Keratinocyte (primary cell): Measurements from ENCODE around the gene ORMDL2. TPM values are rescaled to one million over a fixed set of nuclear protein-coding genes. Genes with fewer than 3 reads are reported as not detected.

Source experiments
- DNase-seq: peaks from one replicate; pipeline ENCODE4 v3.0.0-alpha.2; 2011; ENCODE audit warnings: low read depth, missing footprints, low spot score
- FAIRE-seq: peaks from 2 replicates; lab custom pipeline; 2011; peaks lifted over from hg19 to GRCh38; lab: Jason Lieb, UNC
- H2AFZ ChIP-seq: 2 replicates; pipeline ENCODE4 v1.6.0; 2012; ENCODE audit warnings: low read length, control low read depth, inconsistent platforms; ENCODE audit not compliant: control insufficient read depth
- H3K27ac ChIP-seq: 2 replicates; pipeline ENCODE4 v1.5.1; 2011; ENCODE audit warnings: low read length; ENCODE audit not compliant: control insufficient read depth, insufficient read depth
- H3K27me3 ChIP-seq: 3 replicates; pipeline ENCODE4 v1.6.0; 2011; ENCODE audit warnings: low read length; ENCODE audit not compliant: control insufficient read depth, insufficient read depth; ENCODE audit errors: extremely low read depth
- H3K36me3 ChIP-seq, 2 experiments: 2 replicates in 1 of 2; 3 replicates in 1 of 2; pipeline ENCODE4 v1.5.1; 2011; ENCODE audit warnings: low read length in 2 of 2, mild to moderate bottlenecking in 1 of 2; ENCODE audit not compliant: control insufficient read depth in 2 of 2, insufficient read depth in 2 of 2; ENCODE audit errors: extremely low read depth in 1 of 2
- H3K4me1 ChIP-seq: 3 replicates; pipeline ENCODE4 v1.5.1; 2011; ENCODE audit warnings: low read length; ENCODE audit not compliant: control insufficient read depth, insufficient read depth; ENCODE audit errors: extremely low read depth
- H3K4me2 ChIP-seq: 3 replicates; pipeline ENCODE4 v1.6.0; 2011; ENCODE audit warnings: low read depth, low read length; ENCODE audit not compliant: control insufficient read depth, insufficient read depth; ENCODE audit errors: extremely low read depth
- H3K4me3 ChIP-seq, 3 experiments: fragments of 200-600 bp in 1 of 3; sonication (generic) in 1 of 3; 2 replicates in 2 of 3; 3 replicates in 1 of 3; pipeline ENCODE4 v1.5.1; 2011 to 2016; ENCODE audit warnings: low read length in 3 of 3, mild to moderate bottlenecking in 3 of 3, control low read depth in 2 of 3, inconsistent platforms in 1 of 3, low read depth in 1 of 3, mixed read lengths in 1 of 3, mixed run types in 1 of 3, moderate library complexity in 1 of 3; ENCODE audit not compliant: control insufficient read depth in 2 of 3, insufficient read depth in 2 of 3; ENCODE audit errors: extremely low read depth in 1 of 3
- H3K79me2 ChIP-seq: 2 replicates; pipeline ENCODE4 v1.6.0; 2012; ENCODE audit warnings: low read length; ENCODE audit not compliant: control insufficient read depth, insufficient read depth
- H3K9ac ChIP-seq: 3 replicates; pipeline ENCODE4 v1.6.0; 2011; ENCODE audit warnings: low read length; ENCODE audit not compliant: control insufficient read depth, insufficient read depth; ENCODE audit errors: extremely low read depth
- H3K9me1 ChIP-seq: 3 replicates; pipeline ENCODE4 v1.6.0; 2011; ENCODE audit warnings: low read length; ENCODE audit not compliant: control insufficient read depth, insufficient read depth; ENCODE audit errors: extremely low read depth
- H3K9me3 ChIP-seq: 2 replicates; pipeline ENCODE4 v1.5.1; 2012; ENCODE audit warnings: low read depth, low read length; ENCODE audit not compliant: control insufficient read depth
- H4K20me1 ChIP-seq: 3 replicates; pipeline ENCODE4 v1.6.0; 2011; ENCODE audit warnings: low read length; ENCODE audit not compliant: control insufficient read depth, insufficient read depth; ENCODE audit errors: extremely low read depth
- CTCF ChIP-seq, 3 experiments: IDR thresholded peaks in 1 of 3; conservative IDR thresholded peaks in 1 of 3; optimal IDR thresholded peaks in 1 of 3; 2 replicates in 2 of 3; 3 replicates in 1 of 3; pipeline versions ENCODE3 to v1.5.1; 2011; ENCODE audit warnings: low read length in 3 of 3, mild to moderate bottlenecking in 3 of 3, moderate library complexity in 2 of 3, control low read depth in 1 of 3, inconsistent platforms in 1 of 3; ENCODE audit not compliant: insufficient read depth in 2 of 3; ENCODE audit errors: extremely low read depth in 1 of 3
- EZH2 ChIP-seq: IDR thresholded peaks from one replicate; pipeline ENCODE4 v1.6.1; 2012; ENCODE audit warnings: inconsistent platforms, mild to moderate bottlenecking, low read length, moderate library complexity
- dilution Hi-C: fragments of 300-500 bp; cut with MboI; formaldehyde crosslinking; loops from one replicate; pipeline ENCODE4 v1.7.0; 2020; ENCODE audit warnings: low sequenced_read_pairs; ENCODE audit not compliant: extremely low pct_ligation_motif_present
- polyA plus RNA-seq, 5 experiments: library from polyadenylated mRNA; depleted of rRNA in 3 of 5; stranded (reverse) in 3 of 5; stranded (forward) in 1 of 5; unstranded in 1 of 5; fragments of >200 nt; gene quantifications; 1 replicate in 1 of 5; 2 replicates in 3 of 5; 3 replicates in 1 of 5; pipeline versions ENCODE4 v1.2.1 to v1.2.3, GENCODE V29; 2011 to 2012; ENCODE audit warnings: missing spikeins in 2 of 5, low read depth in 1 of 5, low replicate concordance in 1 of 5

The ORMDL2 gene
- polyA plus RNA-seq, 1 donor (not counting 4 experiments of a cell fraction or from before 2014, with no cell fraction given): 129 TPM

GRCh38 chr12:55820679-55821078, 2.8 kb downstream of the ORMDL2 start:
- DNase-seq: no peak
- TF ChIP-seq EZH2: no peak
- peak in 2 of 3 experiments; percentile 3 to 29 for TF ChIP-seq CTCF (optimal IDR thresholded peaks at IDR 0.05 in 1 of 3, IDR thresholded peaks at IDR 0.05 in 1 of 3, conservative IDR thresholded peaks at IDR 0.05 in 1 of 3; ENCODE audit: extremely low read depth in 1 of 3, insufficient read depth in 2 of 3, low read length in 3 of 3)
- Histone ChIP-seq H3K9me1 (peaks cover 3% of the 10 kb centered on the region), H3K27me3 (no peaks in the 10 kb centered on the region), H3K4me3 (no peak overlapping the region), H3K27ac (no peak overlapping the region), H3K9me3 (no peaks in the 10 kb centered on the region), H3K36me3 (peaks cover 24 to 32% of the 10 kb centered on the region in 2 experiments), H3K79me2 (peaks cover 41% of the 10 kb centered on the region), H3K9ac (no peak overlapping the region), H4K20me1 (no peaks in the 10 kb centered on the region), H3K4me1 (peaks cover 11% of the 10 kb centered on the region), H3K4me2 (no peak overlapping the region), H2AFZ (no peak overlapping the region)
- dilution Hi-C loops: no loop called here
- FAIRE-seq: no peak

GRCh38 chr12:55822228-55822627, 4.4 kb downstream of the ORMDL2 start:
- DNase-seq: no peak
- Histone ChIP-seq H3K9ac (no peak overlapping the region), H2AFZ (no peak overlapping the region), H4K20me1 (no peaks in the 10 kb centered on the region), H3K4me3 (no peak overlapping the region), H3K27ac (no peak overlapping the region), H3K79me2 (peaks cover 39% of the 10 kb centered on the region), H3K4me2 (no peak overlapping the region), H3K9me3 (no peaks in the 10 kb centered on the region), H3K36me3 (peaks cover 24 to 31% of the 10 kb centered on the region in 2 experiments), H3K4me1 (peaks cover 9% of the 10 kb centered on the region), H3K27me3 (no peaks in the 10 kb centered on the region), H3K9me1 (peaks cover 3% of the 10 kb centered on the region)
- no peak for FAIRE-seq
- dilution Hi-C loops: no loop called here
- TF ChIP-seq EZH2 (no peak), CTCF (optimal IDR thresholded peaks at IDR 0.05 in 1 of 3, IDR thresholded peaks at IDR 0.05 in 1 of 3, conservative IDR thresholded peaks at IDR 0.05 in 1 of 3; ENCODE audit: extremely low read depth in 1 of 3, insufficient read depth in 2 of 3, low read length in 3 of 3) (peak; percentile 23 to 57 (median 32))
